Heart right ventricle (tissue), 16 donors: ENCODE data around the gene ACTG2. TPM values are rescaled to one million over a fixed set of nuclear protein-coding genes. Genes with fewer than 3 reads are reported as not detected.

ENCODE experiments used
- ATAC-seq, 8 donors: fragments of 200-7000 bp; cut with Tn5 transposase; one replicate each; pipeline ENCODE4 v1.9.1; 2020; ENCODE audit warnings: mild to moderate bottlenecking in 8 of 8, moderate library complexity in 8 of 8, moderate number of reproducible peaks in 1 of 8
- DNase-seq, 2 donors: peaks; one replicate each; pipeline ENCODE4 v3.0.0-alpha.2; 2020
- H3K27ac ChIP-seq, 10 donors: fragments of 200-600 bp; sonication (generic) in 2 of 10; one replicate each; pipeline versions ENCODE4 v1.5.0 to v1.8.0; 2020 to 2022; ENCODE audit warnings: mild to moderate bottlenecking in 3 of 10
- H3K27me3 ChIP-seq, 7 donors: fragments of 200-600 bp; one replicate each; pipeline ENCODE4 v1.8.0; 2021 to 2022; ENCODE audit warnings: mild to moderate bottlenecking in 2 of 7
- H3K36me3 ChIP-seq, 9 donors: fragments of 200-600 bp; sonication (generic) in 1 of 9; one replicate each; pipeline versions ENCODE4 v1.5.0 to v1.8.0; 2020 to 2022; ENCODE audit warnings: mild to moderate bottlenecking in 2 of 9
- H3K4me1 ChIP-seq, 9 donors: fragments of 200-600 bp; sonication (generic) in 1 of 9; one replicate each; pipeline versions ENCODE4 v1.5.0 to v1.8.0; 2020 to 2022; ENCODE audit warnings: mild to moderate bottlenecking in 4 of 9
- H3K4me3 ChIP-seq, 10 donors: fragments of 200-600 bp; sonication (generic) in 2 of 10; one replicate each; pipeline versions ENCODE4 v1.5.0 to v1.8.0; 2020 to 2022; ENCODE audit warnings: mild to moderate bottlenecking in 7 of 10, moderate library complexity in 2 of 10
- H3K9me3 ChIP-seq, 11 donors: fragments of 200-600 bp in 10 of 11; sonication (generic) in 2 of 11; one replicate each; pipeline versions ENCODE4 v1.5.0 to v1.8.0; 2013 to 2022; ENCODE audit warnings: mild to moderate bottlenecking in 2 of 11, control low read depth in 1 of 11, moderate library complexity in 1 of 11
- CTCF ChIP-seq, 9 donors: fragments of 200-600 bp; sonication (generic) in 2 of 9; IDR thresholded peaks; one replicate each; pipeline versions ENCODE4 v1.5.0 to v1.8.0; 2021 to 2022; ENCODE audit warnings: antibody characterized with exemption in 9 of 9, mild to moderate bottlenecking in 5 of 9, moderate library complexity in 1 of 9
- WGBS, 2 donors: extraction: QIAGEN DNeasy Blood & Tissue Kit; methylation state at CpG; one replicate each; pipeline ENCODE4 v1.1.7; 2013; ENCODE audit warnings: inconsistent platforms in 1 of 2; 5-methylcytosine and 5-hydroxymethylcytosine counted together
- intact Hi-C, 10 donors: fragments of 100-400 bp; cut with DNase I; formaldehyde crosslinking; loops; one replicate each; pipeline versions ENCODE4 v1.11.1 to v1.14.2; 2022
- polyA plus RNA-seq, 2 donors: library from polyadenylated mRNA; stranded (reverse); fragments of 200-250 nt; gene quantifications; one replicate each; pipeline ENCODE4 v1.2.3, GENCODE V29; 2013
- total RNA-seq, 10 donors: library from RNA; stranded (reverse); fragmentation: NEBNext Ultra II Directional in 3 of 10; extraction: Animal tissue kit (Norgen Biotek cat#: 25700) in 3 of 10; gene quantifications; one replicate each; pipeline versions ENCODE4 v1.2.1 to v1.2.4, GENCODE V29; 2021 to 2023
- donor health status: Arrhythmogenic right ventricular cardiomyopathy.
- donor health status: ischemic (EF 13 %, LVEDD 7.1; RV severe dilation, severe dysfunction).
- donor health status: healthy with polysubstance abuse.
- donor health status: DM: no; HTN: yes; CAD: no.
- donor health status: DM: no; HTN: no; CAD: no.
- donor health status: ischemic (EF 25% LVEDD 6.9; RV normal size, moderate dysfunction).
- donor health status: ischemic (EF 25% LVEDD 5.7; RV mildly dilated, moderate dysfunction).
- donor health status: healthy.
- donor health status: DM: yes; HTN: yes; CAD: no.
- donor health status: Ischemic cardiomyopathy.
- donor health status: ischemic (EF 35%, LVEDD 5.7; RV mildly dilated, moderate dysfunction).
- donor health status: nonischemic (EF 11% LVEDD 7.7; RV severe dilation, severe dysfunction).
- donor health status: DM: yes; HTN: yes; CAD: no.
- donor health status: PGD.
- donor health status: ischemic (EF 29% LVEDD 5.4; RV normal size, mild dysfunction).
- donor health status: nonischemic (EF 23%, LVEDD 6.1; RV moderate dilation, normal function).

ACTG2 gene
- total and polyA plus RNA-seq, 12 donors: 0.52 to 44.1 (median 2.0) TPM

DNA sequence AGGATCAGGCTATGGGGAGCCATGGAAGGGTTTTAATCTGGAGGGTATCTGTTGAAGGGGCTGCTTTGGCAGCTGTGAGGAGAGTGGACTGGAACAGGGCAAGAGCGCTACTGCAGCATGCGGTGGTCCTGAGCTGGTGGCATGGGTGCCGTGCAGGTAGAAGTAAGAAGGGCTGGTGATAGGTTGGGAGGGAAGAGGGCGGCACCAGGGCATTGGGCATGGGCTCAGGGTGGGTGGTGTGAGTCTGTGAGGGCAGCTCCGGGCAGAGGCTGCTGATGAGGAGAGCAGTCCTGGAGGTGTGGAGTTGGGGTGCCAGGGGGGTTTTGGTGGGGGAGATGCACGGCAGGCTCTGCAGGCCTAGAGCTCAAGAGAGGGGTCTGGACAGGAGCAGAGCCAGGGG lies 2.1 kb downstream of the ACTG2 start:
- intact Hi-C loops: no loop called here
- DNase-seq: no peak
- H3K27me3 ChIP-seq: no peaks in the 10 kb centered on the region
- no peaks in the 10 kb centered on the region for H3K9me3 ChIP-seq
- no peak for ATAC-seq
- 77 to 82% methylated on average over 6 of the region's 6 CpGs for WGBS, 2 donors
- H3K4me1 ChIP-seq: peaks cover 0 to 13% (median 0%) of the 10 kb centered on the region in 9 donors
- TF ChIP-seq CTCF (IDR thresholded peaks at IDR 0.05): no peak
- no peaks in the 10 kb centered on the region for H3K36me3 ChIP-seq
- no peak overlapping the region for H3K4me3 ChIP-seq
- H3K27ac ChIP-seq: no peak overlapping the region

- ATAC-seq (no peak), DNase-seq (no peak)
- Histone ChIP-seq H3K36me3 (no peaks in the 10 kb centered on the region), H3K4me1 (peaks cover 0 to 13% (median 0%) of the 10 kb centered on the region in 9 donors), H3K27ac (no peak overlapping the region), H3K4me3 (no peak overlapping the region), H3K9me3 (no peaks in the 10 kb centered on the region), H3K27me3 (no peaks in the 10 kb centered on the region)
- WGBS, 2 donors: 71 to 75% methylated on average over 9 of the region's 9 CpGs
- intact Hi-C loops: no loop called here
- no peak for TF ChIP-seq CTCF (IDR thresholded peaks at IDR 0.05)
Measured at GRCh38 chr2:73895473-73895872, 2.7 kb downstream of the ACTG2 start.

DNA sequence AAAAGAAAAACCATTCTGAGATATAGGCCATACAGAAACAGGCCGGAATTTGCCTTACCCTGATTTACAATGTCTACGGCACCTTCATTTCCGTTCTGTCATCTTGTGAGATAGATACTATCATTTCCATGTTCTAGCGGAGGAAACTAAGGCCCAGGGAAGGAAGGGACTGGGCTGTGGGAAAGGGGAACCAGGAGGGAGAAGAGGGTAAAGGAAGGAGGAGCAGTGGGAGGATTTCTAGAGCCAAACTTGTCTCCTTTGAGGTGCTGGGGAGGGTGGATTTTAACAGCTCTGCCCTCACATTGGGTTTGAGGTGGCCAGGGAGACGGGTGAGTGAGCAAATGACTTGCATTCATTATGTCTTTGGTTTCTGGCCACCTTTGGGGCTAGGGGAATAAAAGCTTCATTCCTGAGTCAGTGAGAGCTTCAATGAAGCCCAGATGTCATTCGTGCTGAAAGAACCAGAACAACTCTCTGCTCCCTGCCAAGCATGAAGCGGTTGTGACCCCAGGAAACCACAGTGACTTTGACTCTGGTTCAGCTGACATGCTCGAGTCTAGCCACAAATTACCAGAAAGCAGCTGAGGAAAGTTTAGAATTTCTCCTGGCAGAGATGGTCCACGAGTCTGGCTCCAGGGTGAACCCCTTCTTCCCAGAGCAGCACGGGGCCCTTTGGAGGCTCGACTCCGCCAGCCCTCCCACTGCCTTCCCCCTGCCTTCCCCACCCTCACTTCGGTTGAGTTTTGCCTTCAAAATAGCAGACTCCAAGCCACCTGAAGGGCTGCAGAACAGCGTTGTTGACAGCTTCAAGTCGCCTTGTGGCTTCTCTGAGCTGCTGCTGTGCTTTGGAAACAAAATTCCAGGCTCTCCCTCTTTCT lies 3.8 kb downstream of the ACTG2 start:
- 63 to 65% methylated on average over 15 of the region's 15 CpGs for WGBS, 2 donors
- Histone ChIP-seq H3K27ac (peak overlapping the region in 2 of 10 donors; percentile 15 to 20), H3K9me3 (no peaks in the 10 kb centered on the region), H3K27me3 (no peaks in the 10 kb centered on the region), H3K4me1 (peaks cover 0 to 13% (median 0%) of the 10 kb centered on the region in 9 donors), H3K4me3 (no peak overlapping the region), H3K36me3 (no peaks in the 10 kb centered on the region)
- intact Hi-C loops: no loop called here
- TF ChIP-seq CTCF (IDR thresholded peaks at IDR 0.05): no peak
- ATAC-seq (peak in 5 of 8 donors; percentile 42 to 70 (median 52)), DNase-seq (peak in 1 of 2 donors; percentile 21)

DNA sequence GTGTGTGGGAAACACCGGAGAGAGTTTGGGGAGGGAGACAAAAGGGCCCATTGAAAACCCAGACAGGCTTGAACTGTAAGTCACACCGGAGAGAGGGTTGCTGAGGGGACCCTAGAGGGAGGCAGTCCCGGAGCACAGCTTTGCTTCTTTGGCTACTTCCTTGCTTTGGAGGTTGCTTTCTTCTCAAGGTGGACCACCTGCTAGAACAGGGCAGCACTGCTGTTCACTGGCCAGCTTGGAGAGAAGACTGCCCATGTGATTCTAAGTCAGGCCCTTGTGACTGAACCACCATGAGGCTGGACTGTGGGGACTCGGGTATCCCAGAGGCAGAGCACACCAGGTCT lies 4.4 kb downstream of the ACTG2 start:
- Histone ChIP-seq H3K27ac (no peak overlapping the region), H3K4me1 (peaks cover 0 to 13% (median 0%) of the 10 kb centered on the region in 9 donors), H3K36me3 (no peaks in the 10 kb centered on the region), H3K27me3 (peaks cover 0 to 2% (median 0%) of the 10 kb centered on the region in 7 donors), H3K4me3 (no peak overlapping the region), H3K9me3 (no peaks in the 10 kb centered on the region)
- 60 to 64% methylated on average over 4 of the region's 4 CpGs for WGBS, 2 donors
- TF ChIP-seq CTCF (IDR thresholded peaks at IDR 0.05): no peak
- intact Hi-C loops: no loop called here
- DNase-seq: no peak
- no peak for ATAC-seq
